Effector memory CD8-positive, alpha-beta T cell (primary cell): ENCODE measurements around the gene KIRREL3.

Experiments
- ATAC-seq: fragments of 150-1000 bp; cut with Tn5 transposase; replicated peaks from 2 replicates; pipeline ENCODE4 v1.10.0; 2021; ENCODE audit warnings: mild to moderate bottlenecking, moderate library complexity
- DNase-seq, 3 experiments: peaks; one replicate each; pipeline ENCODE4 v3.0.0; 2021
- H3K27ac Mint-ChIP-seq, 2 donors: one replicate each; pipeline ENCODE4 v1.8.0; 2022; ENCODE audit warnings: mild to moderate bottlenecking in 2 of 2, mixed read lengths in 2 of 2, moderate library complexity in 2 of 2
- H3K27me3 Mint-ChIP-seq, 2 donors: one replicate each; pipeline ENCODE4 v1.8.0; 2022; ENCODE audit warnings: mixed read lengths in 2 of 2
- H3K36me3 Mint-ChIP-seq: one replicate; pipeline ENCODE4 v1.8.0; 2022; ENCODE audit warnings: mild to moderate bottlenecking, moderate library complexity, mixed read lengths; ENCODE audit not compliant: insufficient read depth
- H3K4me1 Mint-ChIP-seq, 2 donors: one replicate each; pipeline ENCODE4 v1.8.0; 2022; ENCODE audit warnings: low read depth in 2 of 2, mixed read lengths in 2 of 2
- H3K4me3 Mint-ChIP-seq, 2 donors: one replicate each; pipeline ENCODE4 v1.8.0; 2022; ENCODE audit warnings: mild to moderate bottlenecking in 2 of 2, mixed read lengths in 2 of 2, moderate library complexity in 2 of 2
- H3K9me3 Mint-ChIP-seq, 2 donors: one replicate each; pipeline ENCODE4 v1.8.0; 2022; ENCODE audit warnings: mixed read lengths in 2 of 2

KIRREL3 gene

GRCh38 chr11:126992065-126992803, 8.3 kb downstream of the KIRREL3 start:
- Mint-ChIP-seq H3K9me3 (no peaks in the 10 kb centered on the region), H3K4me3 (no peak overlapping the region), H3K27me3 (peaks cover 28 to 55% of the 10 kb centered on the region in 2 donors), H3K27ac (no peak overlapping the region), H3K36me3 (no peaks in the 10 kb centered on the region), H3K4me1 (peaks cover 0 to 2% of the 10 kb centered on the region in 2 donors)
- ATAC-seq (no peak), DNase-seq (no peak)

GRCh38 chr11:126991596-126991995, 9.0 kb downstream of the KIRREL3 start:
- ATAC-seq (no peak), DNase-seq (no peak)
- Mint-ChIP-seq H3K4me1 (peaks cover 0 to 2% of the 10 kb centered on the region in 2 donors), H3K36me3 (no peaks in the 10 kb centered on the region), H3K9me3 (no peaks in the 10 kb centered on the region), H3K27me3 (peaks cover 28 to 58% of the 10 kb centered on the region in 2 donors), H3K27ac (no peak overlapping the region), H3K4me3 (no peak overlapping the region)

- no peak for ATAC-seq
- Mint-ChIP-seq H3K27me3 (peaks cover 28 to 65% of the 10 kb centered on the region in 2 donors), H3K36me3 (no peaks in the 10 kb centered on the region), H3K4me1 (peaks cover 0 to 2% of the 10 kb centered on the region in 2 donors), H3K4me3 (no peak overlapping the region), H3K27ac (no peak overlapping the region), H3K9me3 (no peaks in the 10 kb centered on the region)
- no peak for DNase-seq
Observed at GRCh38 chr11:126990716-126991480, 9.7 kb downstream of the KIRREL3 start.

- H3K9me3 Mint-ChIP-seq = no peaks in the 10 kb centered on the region
- H3K4me3 Mint-ChIP-seq = no peak overlapping the region
- peaks cover 0 to 2% of the 10 kb centered on the region in 2 donors for H3K4me1 Mint-ChIP-seq
- DNase-seq = peak; percentile 24 to 36 (median 26)
- no peaks in the 10 kb centered on the region for H3K36me3 Mint-ChIP-seq
- peaks cover 24 to 73% of the 10 kb centered on the region in 2 donors for H3K27me3 Mint-ChIP-seq
- ATAC-seq = peak; percentile 50
- no peak overlapping the region for H3K27ac Mint-ChIP-seq
Observed at GRCh38 chr11:126989942-126990715, 10.4 kb downstream of the KIRREL3 start.

- Mint-ChIP-seq H3K9me3 (no peaks in the 10 kb centered on the region), H3K27me3 (peaks cover 18 to 82% of the 10 kb centered on the region in 2 donors)
Observed at GRCh38 chr11:126988655-126989054, 11.9 kb downstream of the KIRREL3 start.

GRCh38 chr11:126981635-126982034, 18.9 kb downstream of the KIRREL3 start:
- no peak overlapping the region for H3K27ac Mint-ChIP-seq
- peaks cover 38 to 83% of the 10 kb centered on the region in 2 donors for H3K27me3 Mint-ChIP-seq
- no peak overlapping the region for H3K4me3 Mint-ChIP-seq
- ATAC-seq (no peak), DNase-seq (no peak)
- H3K9me3 Mint-ChIP-seq = no peaks in the 10 kb centered on the region
- H3K4me1 Mint-ChIP-seq = no peaks in the 10 kb centered on the region
- no peaks in the 10 kb centered on the region for H3K36me3 Mint-ChIP-seq

More at GRCh38 chr11:126988655-126989054, 11.9 kb downstream of the KIRREL3 start:
- ATAC-seq = no peak
- no peak for DNase-seq
- Mint-ChIP-seq H3K36me3 (no peaks in the 10 kb centered on the region), H3K4me1 (peaks cover 0 to 2% of the 10 kb centered on the region in 2 donors), H3K27ac (no peak overlapping the region), H3K4me3 (no peak overlapping the region)

- no peaks in the 10 kb centered on the region for H3K4me1 Mint-ChIP-seq
- DNase-seq (no peak), ATAC-seq (no peak)
- H3K27me3 Mint-ChIP-seq = peaks cover 38 to 58% of the 10 kb centered on the region in 2 donors
- H3K36me3 Mint-ChIP-seq = no peaks in the 10 kb centered on the region
- H3K4me3 Mint-ChIP-seq = no peak overlapping the region
- H3K9me3 Mint-ChIP-seq = no peaks in the 10 kb centered on the region
- H3K27ac Mint-ChIP-seq = no peak overlapping the region
Observed at GRCh38 chr11:126978911-126979310, 21.7 kb downstream of the KIRREL3 start.

- ATAC-seq (no peak), DNase-seq (no peak)
- H3K4me1 Mint-ChIP-seq = no peaks in the 10 kb centered on the region
- no peak overlapping the region for H3K27ac Mint-ChIP-seq
- peaks cover 38 to 52% of the 10 kb centered on the region in 2 donors for H3K27me3 Mint-ChIP-seq
- no peak overlapping the region for H3K4me3 Mint-ChIP-seq
- H3K36me3 Mint-ChIP-seq = no peaks in the 10 kb centered on the region
- H3K9me3 Mint-ChIP-seq = no peaks in the 10 kb centered on the region
Observed at GRCh38 chr11:126978165-126978564, 22.4 kb downstream of the KIRREL3 start.

- no peaks in the 10 kb centered on the region for H3K4me1 Mint-ChIP-seq
- no peak overlapping the region for H3K4me3 Mint-ChIP-seq
- no peak overlapping the region for H3K27ac Mint-ChIP-seq
- DNase-seq (no peak), ATAC-seq (no peak)
- H3K9me3 Mint-ChIP-seq = peaks cover 0 to 2% of the 10 kb centered on the region in 2 donors
- H3K36me3 Mint-ChIP-seq = no peaks in the 10 kb centered on the region
- H3K27me3 Mint-ChIP-seq = peaks cover 22 to 44% of the 10 kb centered on the region in 2 donors
Observed at GRCh38 chr11:126973051-126973450, 27.5 kb downstream of the KIRREL3 start.

- Mint-ChIP-seq H3K27me3 (peaks cover 20 to 46% of the 10 kb centered on the region in 2 donors), H3K9me3 (peaks cover 0 to 2% of the 10 kb centered on the region in 2 donors), H3K27ac (no peak overlapping the region), H3K36me3 (no peaks in the 10 kb centered on the region), H3K4me1 (no peaks in the 10 kb centered on the region), H3K4me3 (no peak overlapping the region)
- ATAC-seq (no peak), DNase-seq (no peak)
Observed at GRCh38 chr11:126971305-126971704, 29.3 kb downstream of the KIRREL3 start.

GRCh38 chr11:126969865-126970479, 30.6 kb downstream of the KIRREL3 start:
- Mint-ChIP-seq H3K27me3 (peaks cover 20 to 53% of the 10 kb centered on the region in 2 donors), H3K4me1 (no peaks in the 10 kb centered on the region), H3K4me3 (no peak overlapping the region), H3K27ac (no peak overlapping the region), H3K36me3 (no peaks in the 10 kb centered on the region), H3K9me3 (peaks cover 0 to 2% of the 10 kb centered on the region in 2 donors)
- DNase-seq (no peak), ATAC-seq (no peak)

- Mint-ChIP-seq H3K27ac (no peak overlapping the region), H3K4me3 (no peak overlapping the region), H3K27me3 (peaks cover 28 to 63% of the 10 kb centered on the region in 2 donors), H3K9me3 (peaks cover 0 to 2% of the 10 kb centered on the region in 2 donors), H3K36me3 (no peaks in the 10 kb centered on the region), H3K4me1 (no peaks in the 10 kb centered on the region)
- DNase-seq (no peak), ATAC-seq (no peak)
Observed at GRCh38 chr11:126968915-126969314, 31.7 kb downstream of the KIRREL3 start.

GRCh38 chr11:126965331-126965730, 35.2 kb downstream of the KIRREL3 start:
- DNase-seq = no peak
- Mint-ChIP-seq H3K36me3 (no peaks in the 10 kb centered on the region), H3K27ac (no peak overlapping the region), H3K27me3 (peaks cover 31 to 69% of the 10 kb centered on the region in 2 donors), H3K4me1 (no peaks in the 10 kb centered on the region), H3K9me3 (peaks cover 0 to 2% of the 10 kb centered on the region in 2 donors), H3K4me3 (no peak overlapping the region)
- no peak for ATAC-seq
